CD4-positive, alpha-beta T cell treated with Interleukin-6 at 100 ng/mL for 8 hours (primary cell): ENCODE data around the gene TEX13C.
"Not testable (repeated sequence)": the region's sequence is repeated elsewhere in the genome, so short reads cannot be mapped to it uniquely, and the experiment has no call there.

Experiments used
- DNase-seq: peaks from one replicate; pipeline ENCODE4 v3.0.0-alpha.2; 2020; ENCODE audit warnings: mixed read lengths, low spot score

Gene TEX13C

DNA sequence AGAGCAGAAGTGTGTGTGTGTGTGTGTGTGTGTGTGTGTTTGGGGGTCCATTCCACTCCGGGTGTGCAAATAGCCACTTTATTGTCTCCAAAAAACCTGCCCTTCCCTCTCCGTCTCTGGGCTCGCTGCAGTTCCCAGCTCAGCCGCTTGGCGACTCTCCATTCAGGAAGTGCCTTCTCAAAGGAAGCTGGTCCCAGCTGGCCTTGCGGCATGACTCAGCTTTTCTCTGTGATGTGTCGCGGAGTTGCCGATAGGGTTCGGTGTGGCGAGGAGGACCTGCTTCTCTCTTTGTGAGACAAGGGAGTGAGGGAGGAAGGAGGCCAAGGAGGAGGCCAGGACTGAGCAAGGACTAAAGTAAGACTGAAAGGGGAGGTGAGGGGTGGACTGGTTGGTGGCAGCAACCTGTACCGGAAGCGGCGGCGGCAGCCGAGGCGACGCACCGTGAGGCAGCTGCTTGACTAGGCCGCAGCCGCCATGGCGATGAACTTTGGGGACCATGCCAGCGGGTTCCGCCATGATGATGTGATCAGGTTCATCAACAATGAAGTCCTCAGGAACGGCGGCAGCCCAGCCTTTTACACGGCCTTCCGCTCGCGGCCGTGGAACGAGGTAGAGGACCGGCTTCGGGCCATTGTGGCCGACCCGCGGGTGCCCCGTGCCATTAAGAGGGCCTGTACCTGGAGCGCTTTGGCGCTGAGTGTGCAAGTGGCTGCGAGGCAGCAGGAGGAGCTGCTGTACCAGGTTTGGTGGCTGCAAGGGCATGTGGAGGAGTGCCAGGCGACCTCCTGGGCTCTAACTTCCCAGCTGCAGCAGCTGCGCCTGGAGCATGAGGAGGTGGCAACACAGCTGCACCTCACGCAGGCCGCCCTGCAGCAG is at the start of gene TEX13C:
Gene TEX13C (plus strand): TSS at position 226 of the 876 bp plus-strand sequence. CDS start 249 bp downstream, at position 475.
- no peak for DNase-seq

DNA sequence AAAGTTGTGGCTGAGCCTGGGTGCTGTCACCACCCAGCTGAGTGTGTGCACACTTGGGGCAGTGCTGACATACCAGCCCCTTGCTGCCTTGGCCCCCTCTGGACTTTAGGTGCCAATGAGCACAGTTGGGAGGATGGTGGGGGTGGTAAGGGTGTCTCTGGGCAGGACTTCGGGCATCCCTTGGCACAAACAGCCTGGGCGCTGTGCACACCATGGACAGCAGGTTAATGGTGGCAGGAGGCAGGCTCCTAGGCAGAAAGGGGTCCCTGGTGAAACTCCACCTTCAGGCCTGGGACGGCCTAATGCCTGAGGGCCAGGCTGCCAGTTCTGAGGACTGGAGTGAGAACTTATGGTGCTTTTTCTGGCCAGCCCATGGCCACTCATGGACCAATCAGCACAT is 32.4 kb upstream of the TEX13C start:
- no peak for DNase-seq

- DNase-seq = no peak
Observed at GRCh38 chrX:125288343-125288742, 31.3 kb upstream of the TEX13C start.

DNA sequence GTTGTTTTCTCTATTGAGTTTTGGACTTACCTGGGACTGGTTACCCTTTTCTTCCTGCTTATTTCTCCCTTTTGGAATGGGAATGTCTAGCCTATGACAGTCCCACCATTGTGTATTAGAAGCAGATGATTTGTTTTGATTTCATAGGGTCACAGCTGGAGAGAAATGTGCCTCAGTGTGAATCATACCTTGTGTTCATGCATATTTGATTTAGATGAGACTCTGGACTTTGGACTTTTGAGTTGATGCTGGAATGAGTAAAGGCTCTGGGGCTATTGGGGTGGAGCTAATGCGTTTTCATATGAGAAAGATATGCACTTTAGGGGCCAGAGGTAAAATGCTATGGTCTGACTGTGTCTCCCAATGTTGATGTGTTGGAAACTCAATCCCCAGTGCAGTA is 30.5 kb upstream of the TEX13C start:
- DNase-seq = no peak

GRCh38 chrX:125289920-125290319 is 29.8 kb upstream of the TEX13C start:
- DNase-seq = no peak

DNA sequence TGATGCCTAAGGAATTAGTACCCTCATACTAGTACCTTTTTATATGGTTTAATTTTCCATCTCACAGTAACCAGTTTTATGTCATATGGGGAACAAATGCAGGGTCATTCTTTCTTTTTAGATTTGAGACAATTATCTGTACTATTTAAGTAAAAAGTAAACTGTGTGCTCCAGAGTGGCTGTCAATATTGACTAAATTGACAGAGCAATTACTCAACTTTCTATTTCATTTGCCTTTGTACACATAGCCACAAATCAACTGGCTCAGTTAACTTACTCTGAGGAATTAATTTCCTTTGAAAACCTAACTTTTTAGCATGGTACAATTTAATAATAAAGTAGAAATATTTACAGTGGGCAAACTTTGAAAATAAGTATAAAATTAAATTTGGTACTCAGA is 28.5 kb upstream of the TEX13C start:
- no peak for DNase-seq

GRCh38 chrX:125293850-125294780 is 25.6 kb upstream of the TEX13C start:
- no peak for DNase-seq

DNA sequence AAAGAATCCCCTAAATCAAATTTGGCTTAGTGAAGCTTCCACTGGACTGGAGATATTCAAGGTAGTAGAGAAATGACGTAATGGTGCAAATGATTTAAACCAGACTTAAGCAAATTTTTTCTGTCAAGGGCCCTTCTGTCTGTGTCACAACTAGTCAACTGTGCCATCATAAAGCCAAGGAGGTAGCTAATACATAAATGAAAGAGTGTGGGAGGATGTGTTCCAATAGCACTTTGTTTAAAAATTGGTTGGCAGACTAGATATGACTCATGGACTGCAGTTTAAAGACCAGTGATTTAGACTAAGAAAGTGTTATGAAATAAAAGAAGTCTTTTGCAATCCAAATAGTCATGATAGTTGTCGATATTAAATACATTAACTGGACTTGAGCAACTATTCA is 24.3 kb upstream of the TEX13C start:
- no peak for DNase-seq

GRCh38 chrX:125298871-125299270 is 20.8 kb upstream of the TEX13C start:
- no peak for DNase-seq

DNA sequence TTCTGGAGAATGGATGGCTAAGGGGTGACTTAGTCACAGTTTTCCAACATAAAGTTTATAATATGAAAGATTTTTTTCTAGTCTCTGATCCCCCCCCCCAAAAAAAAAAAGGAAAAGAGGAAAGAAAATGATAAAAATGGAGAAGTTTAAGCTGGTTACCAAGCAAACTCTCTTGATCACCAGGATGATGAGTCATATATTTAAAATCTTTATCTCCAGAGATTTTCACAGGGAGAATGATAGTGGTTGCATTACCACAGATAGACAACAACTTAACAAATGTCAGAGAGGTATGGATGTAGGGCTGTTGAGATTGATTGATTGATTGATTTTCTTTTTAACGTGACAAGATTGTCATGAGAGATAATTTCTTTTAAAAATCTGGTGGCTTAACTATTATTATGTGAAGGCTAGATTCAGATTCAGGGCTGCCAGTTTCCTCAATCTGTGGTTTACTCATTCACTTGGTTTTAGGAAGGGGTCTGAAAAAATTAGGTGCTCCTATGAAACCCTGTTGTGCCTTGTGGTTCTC is 13.3 kb upstream of the TEX13C start:
- DNase-seq = no peak

- DNase-seq = no peak
Observed at GRCh38 chrX:125308653-125309052, 11.0 kb upstream of the TEX13C start.

- not testable (repeated sequence) for DNase-seq
Observed at GRCh38 chrX:125319166-125319565, 505 bp upstream of the TEX13C start.

DNA sequence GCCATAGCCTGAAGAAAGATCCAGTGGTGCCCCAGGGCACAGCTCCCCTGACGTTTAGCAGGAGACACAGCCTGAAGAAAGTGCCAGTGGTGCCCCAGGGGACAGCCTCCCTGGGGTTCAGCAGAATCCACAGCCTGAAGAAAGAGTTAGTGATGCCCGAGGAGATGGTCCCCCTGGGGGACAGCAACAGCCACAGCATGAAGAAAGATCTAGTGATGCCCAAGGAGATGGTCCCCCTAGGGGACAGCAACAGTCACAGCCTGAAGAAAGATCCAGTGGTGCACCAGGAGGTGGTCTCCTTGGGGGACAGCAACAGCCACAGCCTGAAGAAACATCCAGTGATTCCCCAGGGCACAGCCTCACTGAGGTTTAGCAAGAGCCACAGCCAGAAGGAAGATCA is 2.8 kb downstream of the TEX13C start:
- DNase-seq = no peak

DNA sequence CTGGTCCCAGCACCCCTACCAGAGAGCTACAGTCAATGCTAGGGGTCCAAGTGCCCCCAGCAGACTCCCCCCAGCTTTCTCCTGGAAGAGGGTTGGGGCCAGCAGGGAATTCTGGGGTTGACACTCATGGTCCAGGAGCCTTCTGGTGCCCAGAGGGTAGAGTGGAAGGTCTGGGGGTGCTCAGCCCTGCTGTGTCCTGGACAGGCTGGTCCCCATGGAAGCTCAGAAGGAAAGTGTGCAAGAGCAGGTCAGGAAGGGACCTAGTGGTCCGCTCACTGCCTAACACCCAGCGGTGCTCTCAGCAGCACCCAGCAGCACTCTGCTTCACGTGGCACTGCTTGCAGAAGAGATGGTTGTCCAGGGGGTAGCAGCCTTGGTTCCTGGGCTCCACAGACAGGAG is 6.9 kb downstream of the TEX13C start:
- no peak for DNase-seq

DNA sequence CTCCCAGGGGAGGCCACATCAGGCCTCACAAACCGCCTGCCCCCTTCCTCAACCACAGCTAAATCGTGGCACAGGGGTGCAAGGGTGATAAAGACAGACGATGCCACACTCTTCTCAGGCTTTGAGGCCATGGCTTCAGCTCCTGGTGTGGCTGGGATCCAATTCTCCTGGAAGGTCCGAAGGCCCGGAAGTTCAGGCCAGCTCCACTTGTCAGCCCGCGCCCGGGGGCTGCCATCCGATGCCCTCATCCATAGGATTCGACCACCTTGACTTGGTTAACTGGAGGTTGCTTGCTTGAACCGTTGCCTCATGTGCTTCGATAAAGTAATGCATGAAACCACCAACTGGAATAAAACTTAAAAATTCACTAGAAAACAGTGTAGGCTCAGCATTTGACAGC is 8.2 kb downstream of the TEX13C start:
- no peak for DNase-seq

GRCh38 chrX:125333583-125333982 is 13.9 kb downstream of the TEX13C start:
- DNase-seq = no peak

DNA sequence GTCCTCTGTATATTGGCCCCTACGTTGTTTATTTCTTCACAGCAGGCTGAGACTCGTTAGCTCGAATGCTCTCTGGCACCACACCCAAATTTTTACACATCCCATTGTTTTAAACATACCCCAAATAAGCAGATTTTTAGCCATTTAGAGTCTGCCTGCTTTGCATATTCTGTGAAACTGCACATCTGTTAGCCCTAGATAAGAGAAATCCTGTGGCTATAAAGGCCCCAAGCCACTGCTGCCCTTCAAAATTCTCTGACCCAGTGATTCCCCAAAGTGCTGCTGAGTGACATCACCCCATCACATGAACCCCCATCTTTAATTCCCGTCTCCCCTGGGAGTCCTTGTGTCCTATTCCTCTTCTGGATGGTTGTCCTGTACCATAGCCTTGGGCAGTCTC is 20.8 kb downstream of the TEX13C start:
- DNase-seq = no peak

GRCh38 chrX:125374169-125374568 is 54.5 kb downstream of the TEX13C start:
- no peak for DNase-seq
